ENCODE data around the gene PRDM15.
A peak's percentile ranks its signal among the peaks of the same experiment; 100 is the strongest.

PRDM15 gene

DNA sequence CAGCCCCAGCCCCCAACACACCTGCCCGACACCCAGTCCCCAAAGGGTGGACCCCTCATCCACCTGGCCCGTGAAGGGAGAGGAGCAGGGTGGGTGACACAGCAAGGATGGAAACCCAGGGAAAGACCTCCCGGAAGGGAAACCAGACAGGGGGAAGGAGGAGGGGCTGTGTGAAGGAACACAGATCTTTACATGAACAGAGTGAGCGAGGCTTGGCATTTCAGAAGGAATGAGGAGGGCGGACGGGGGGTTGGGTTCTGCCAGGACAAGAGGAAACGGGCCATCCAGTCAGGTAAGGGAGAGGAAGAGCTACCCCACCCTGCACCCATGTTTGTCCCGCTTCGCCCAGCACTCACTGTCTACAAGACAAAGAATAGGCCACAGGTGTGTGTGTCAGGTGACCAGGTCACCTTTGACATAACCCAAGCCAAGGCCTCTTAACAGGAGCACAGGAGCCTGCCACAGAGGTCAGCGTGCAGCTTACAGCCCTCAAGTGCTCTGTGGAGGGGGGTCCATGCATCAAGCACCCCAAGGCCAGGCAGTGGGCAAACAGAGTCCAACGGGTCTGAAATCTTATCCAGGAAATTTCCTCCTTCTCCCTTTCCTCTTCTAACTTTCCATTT, 18.0 kb upstream of the PRDM15 start:
- Histone ChIP-seq H3K27ac (ENCODE audit: low read depth, low read length, severe bottlenecking) (no peak overlapping the region), H3K9me3 (ENCODE audit: control insufficient read depth, low read length) (no peaks in the 10 kb centered on the region), H3K4me3 (ENCODE audit: extremely low read depth, insufficient read depth, low read length, poor library complexity, severe bottlenecking) (no peak overlapping the region), H3K36me3 (ENCODE audit: control insufficient read depth, insufficient read depth, low read length) (no peaks in the 10 kb centered on the region), H3K4me1 (ENCODE audit: control insufficient read depth, insufficient read depth, low read length, poor library complexity, severe bottlenecking) (peaks cover 28% of the 10 kb centered on the region)
- 82 to 86% methylated on average over 6 of the region's 11 CpGs for WGBS, 2 experiments (ENCODE audit: insufficient coverage in 2 of 2)

DNA sequence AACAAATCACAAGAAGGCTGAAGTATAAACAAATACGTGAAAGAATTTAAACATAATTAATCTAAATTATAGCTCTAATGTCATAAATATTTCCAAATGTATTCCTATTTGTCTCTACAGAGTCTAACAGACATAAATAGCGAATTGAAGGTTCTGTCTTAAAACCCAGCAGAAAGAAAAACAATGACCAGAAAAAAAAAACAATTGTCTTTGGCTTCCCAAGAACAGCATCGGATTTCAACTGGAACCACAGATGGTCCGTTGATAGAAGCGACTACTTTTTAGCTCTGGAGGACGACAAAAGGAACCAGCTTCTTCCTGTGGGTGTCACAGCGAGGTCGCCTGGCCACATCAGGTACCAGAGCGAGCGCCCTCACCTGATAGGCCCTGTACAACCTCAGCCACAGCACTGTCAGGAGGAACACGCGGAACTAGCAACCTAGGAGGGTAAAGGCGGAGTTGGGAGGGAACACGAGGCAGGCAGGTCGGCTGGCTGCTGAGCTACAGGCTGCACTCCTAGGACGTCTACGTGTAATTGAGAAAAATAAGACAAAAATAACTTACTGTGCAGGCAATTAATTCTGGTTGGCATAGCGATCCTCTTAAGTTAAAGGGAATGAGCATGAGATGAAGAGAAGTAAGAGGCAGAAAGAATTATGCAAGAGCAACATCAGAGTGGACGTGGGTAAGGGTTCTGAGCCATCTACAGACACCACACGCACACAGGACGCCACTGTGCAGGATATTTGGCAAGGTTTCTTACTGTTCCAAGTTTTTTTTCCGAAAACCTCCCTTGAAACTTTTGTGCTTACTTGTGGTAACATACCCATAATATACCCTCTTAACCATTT, 16.7 kb upstream of the PRDM15 start:
- peaks cover 28% of the 10 kb centered on the region for H3K4me1 ChIP-seq (ENCODE audit: control insufficient read depth, insufficient read depth, low read length, poor library complexity, severe bottlenecking)
- H3K4me3 ChIP-seq (ENCODE audit: extremely low read depth, insufficient read depth, low read length, poor library complexity, severe bottlenecking) = no peak overlapping the region
- H3K36me3 ChIP-seq (ENCODE audit: control insufficient read depth, insufficient read depth, low read length) = no peaks in the 10 kb centered on the region
- H3K9me3 ChIP-seq (ENCODE audit: control insufficient read depth, low read length) = no peaks in the 10 kb centered on the region
- WGBS, 2 experiments (ENCODE audit: insufficient coverage in 2 of 2) = 87 to 92% methylated on average over 18 to 20 of the region's 22 CpGs
- H3K27ac ChIP-seq (ENCODE audit: low read depth, low read length, severe bottlenecking) = no peak overlapping the region

DNA sequence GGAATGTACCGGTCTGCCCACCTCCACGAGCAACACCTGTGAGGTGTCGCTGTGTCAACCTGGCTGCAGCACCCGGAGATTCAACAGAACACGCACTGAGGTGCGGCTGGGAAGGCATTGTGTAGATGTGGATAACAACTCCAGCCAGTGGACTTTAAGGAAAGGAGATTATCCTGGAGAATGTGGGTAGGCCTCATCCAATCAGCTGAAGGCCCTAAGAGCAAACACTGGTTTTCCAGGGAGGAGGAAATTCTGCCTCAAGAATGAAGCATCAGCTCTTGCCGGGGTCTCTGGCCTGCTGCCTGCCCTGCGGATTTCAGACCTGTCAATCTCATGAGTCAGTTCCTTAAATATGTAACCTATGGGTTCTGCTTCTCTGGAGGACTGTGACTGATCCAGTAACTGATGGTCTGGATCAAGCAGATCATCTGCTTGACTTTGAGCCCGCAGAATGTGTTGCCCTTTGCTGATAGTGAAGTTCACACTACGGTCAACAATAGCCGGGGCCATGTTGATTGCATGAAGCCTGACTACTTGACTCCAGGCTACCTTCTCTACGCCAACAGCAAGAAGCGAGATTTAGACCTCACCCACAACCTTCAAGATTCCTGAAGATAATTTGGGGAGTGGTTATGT, 15.9 kb upstream of the PRDM15 start:
- 89 to 95% methylated on average over 11 of the region's 13 CpGs for WGBS, 2 experiments (ENCODE audit: insufficient coverage in 2 of 2)
- Histone ChIP-seq H3K4me3 (ENCODE audit: extremely low read depth, insufficient read depth, low read length, poor library complexity, severe bottlenecking) (no peak overlapping the region), H3K9me3 (ENCODE audit: control insufficient read depth, low read length) (no peaks in the 10 kb centered on the region), H3K27ac (ENCODE audit: low read depth, low read length, severe bottlenecking) (peak overlapping the region; percentile 60), H3K36me3 (ENCODE audit: control insufficient read depth, insufficient read depth, low read length) (no peaks in the 10 kb centered on the region), H3K4me1 (ENCODE audit: control insufficient read depth, insufficient read depth, low read length, poor library complexity, severe bottlenecking) (peaks cover 28% of the 10 kb centered on the region)

DNA sequence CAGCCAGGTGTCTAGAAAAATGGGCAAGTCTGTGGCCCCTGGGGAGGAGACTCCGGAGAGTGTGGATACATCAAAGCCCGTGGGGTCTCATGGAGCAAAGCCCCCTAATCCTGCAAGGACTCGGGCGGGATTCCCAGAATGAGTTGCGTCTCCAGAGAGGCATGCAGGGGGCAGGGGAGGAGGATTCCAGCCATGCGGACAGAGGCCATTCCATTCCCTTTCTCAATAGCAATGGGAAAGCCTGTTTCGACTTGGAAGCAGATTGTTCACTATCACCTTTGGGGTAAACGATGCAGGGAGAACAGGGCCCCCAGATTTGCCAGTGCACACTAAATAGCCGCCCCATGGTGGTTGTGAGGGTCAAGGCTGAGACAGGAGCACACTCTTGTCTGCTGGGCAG, 15.4 kb upstream of the PRDM15 start:
- Histone ChIP-seq H3K36me3 (ENCODE audit: control insufficient read depth, insufficient read depth, low read length) (no peaks in the 10 kb centered on the region), H3K27ac (ENCODE audit: low read depth, low read length, severe bottlenecking) (peak overlapping the region; percentile 60), H3K4me1 (ENCODE audit: control insufficient read depth, insufficient read depth, low read length, poor library complexity, severe bottlenecking) (peaks cover 28% of the 10 kb centered on the region), H3K4me3 (ENCODE audit: extremely low read depth, insufficient read depth, low read length, poor library complexity, severe bottlenecking) (no peak overlapping the region), H3K9me3 (ENCODE audit: control insufficient read depth, low read length) (no peaks in the 10 kb centered on the region)
- WGBS, 2 experiments (ENCODE audit: insufficient coverage in 2 of 2) = 86 to 90% methylated on average over 5 to 8 of the region's 9 CpGs

DNA sequence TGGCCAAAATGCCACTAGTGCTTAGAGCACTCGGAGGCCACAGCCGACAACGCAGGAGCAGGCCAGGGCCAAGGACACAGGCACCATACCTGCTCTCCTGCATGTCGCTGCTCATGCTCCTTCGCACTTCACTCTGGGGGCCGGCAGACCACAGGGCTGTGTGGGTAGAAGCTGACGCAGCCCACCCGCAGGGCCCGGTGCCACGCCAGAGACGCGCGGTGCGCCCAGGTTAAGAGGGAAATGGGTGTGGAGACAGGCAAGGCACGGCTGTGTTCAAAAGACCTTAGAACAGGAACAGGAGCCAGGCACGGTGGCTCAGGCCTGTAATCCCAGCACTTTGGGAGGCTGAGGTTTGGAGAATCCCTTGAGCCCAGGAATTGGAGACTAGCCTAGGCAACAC, 13.6 kb upstream of the PRDM15 start:
- Histone ChIP-seq H3K4me3 (ENCODE audit: extremely low read depth, insufficient read depth, low read length, poor library complexity, severe bottlenecking) (no peak overlapping the region), H3K27ac (ENCODE audit: low read depth, low read length, severe bottlenecking) (no peak overlapping the region), H3K9me3 (ENCODE audit: control insufficient read depth, low read length) (no peaks in the 10 kb centered on the region), H3K4me1 (ENCODE audit: control insufficient read depth, insufficient read depth, low read length, poor library complexity, severe bottlenecking) (peaks cover 28% of the 10 kb centered on the region), H3K36me3 (ENCODE audit: control insufficient read depth, insufficient read depth, low read length) (no peaks in the 10 kb centered on the region)
- 92 to 96% methylated on average over 15 of the region's 16 CpGs for whole genome bisulfite sequencing, 2 experiments (ENCODE audit: insufficient coverage in 2 of 2)

DNA sequence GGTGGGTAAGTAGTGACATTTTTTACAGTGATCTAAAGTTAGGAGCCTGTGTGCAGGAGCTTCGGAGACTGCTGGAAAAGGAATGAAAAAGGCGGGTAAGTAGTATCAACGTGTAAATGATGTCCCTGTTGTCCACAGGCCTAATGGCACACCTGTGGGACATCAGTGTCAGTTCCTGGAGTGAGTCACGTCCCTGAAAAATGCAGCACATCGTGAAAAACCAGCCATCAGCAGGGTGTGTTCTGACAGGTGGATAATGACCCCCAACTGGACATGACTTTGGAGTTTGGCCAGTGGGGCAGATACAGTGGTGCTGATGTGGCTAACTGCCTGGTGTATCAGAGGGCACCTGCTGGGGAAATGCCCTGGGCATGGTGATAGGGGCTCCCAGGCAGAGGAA, 12.0 kb upstream of the PRDM15 start:
- Histone ChIP-seq H3K4me1 (ENCODE audit: control insufficient read depth, insufficient read depth, low read length, poor library complexity, severe bottlenecking) (peaks cover 17% of the 10 kb centered on the region), H3K4me3 (ENCODE audit: extremely low read depth, insufficient read depth, low read length, poor library complexity, severe bottlenecking) (no peak overlapping the region), H3K36me3 (ENCODE audit: control insufficient read depth, insufficient read depth, low read length) (no peaks in the 10 kb centered on the region), H3K9me3 (ENCODE audit: control insufficient read depth, low read length) (no peaks in the 10 kb centered on the region), H3K27ac (ENCODE audit: low read depth, low read length, severe bottlenecking) (no peak overlapping the region)
- WGBS, 2 experiments (ENCODE audit: insufficient coverage in 2 of 2) = 78 to 90% methylated on average over 5 of the region's 5 CpGs

DNA sequence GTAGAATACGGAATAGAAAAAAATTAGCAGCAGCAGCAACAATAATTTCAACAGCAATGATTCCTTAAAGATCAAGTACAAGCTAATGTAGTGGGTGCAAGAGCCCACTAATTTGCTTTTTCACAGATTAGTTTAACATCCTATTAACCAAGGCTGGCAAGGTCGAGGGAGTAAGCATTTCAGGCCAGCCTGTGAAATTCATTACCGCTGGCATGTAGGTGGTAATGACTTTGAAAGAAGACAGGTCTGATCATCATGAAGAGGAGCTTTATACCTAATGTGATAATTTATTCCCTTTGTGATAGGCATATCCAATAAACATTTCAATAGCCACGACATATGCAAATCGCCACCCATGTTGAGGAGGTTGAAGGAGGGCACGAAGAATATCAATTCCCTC, 11.2 kb upstream of the PRDM15 start:
- Histone ChIP-seq H3K4me3 (ENCODE audit: extremely low read depth, insufficient read depth, low read length, poor library complexity, severe bottlenecking) (no peak overlapping the region), H3K4me1 (ENCODE audit: control insufficient read depth, insufficient read depth, low read length, poor library complexity, severe bottlenecking) (peaks cover 9% of the 10 kb centered on the region), H3K36me3 (ENCODE audit: control insufficient read depth, insufficient read depth, low read length) (no peaks in the 10 kb centered on the region), H3K27ac (ENCODE audit: low read depth, low read length, severe bottlenecking) (no peak overlapping the region), H3K9me3 (ENCODE audit: control insufficient read depth, low read length) (no peaks in the 10 kb centered on the region)
- WGBS, 2 experiments (ENCODE audit: insufficient coverage in 2 of 2) = 83% methylated on average over 1 of the region's 6 CpGs; no CpG with 5 or more reads in 1 of the 2 experiments

DNA sequence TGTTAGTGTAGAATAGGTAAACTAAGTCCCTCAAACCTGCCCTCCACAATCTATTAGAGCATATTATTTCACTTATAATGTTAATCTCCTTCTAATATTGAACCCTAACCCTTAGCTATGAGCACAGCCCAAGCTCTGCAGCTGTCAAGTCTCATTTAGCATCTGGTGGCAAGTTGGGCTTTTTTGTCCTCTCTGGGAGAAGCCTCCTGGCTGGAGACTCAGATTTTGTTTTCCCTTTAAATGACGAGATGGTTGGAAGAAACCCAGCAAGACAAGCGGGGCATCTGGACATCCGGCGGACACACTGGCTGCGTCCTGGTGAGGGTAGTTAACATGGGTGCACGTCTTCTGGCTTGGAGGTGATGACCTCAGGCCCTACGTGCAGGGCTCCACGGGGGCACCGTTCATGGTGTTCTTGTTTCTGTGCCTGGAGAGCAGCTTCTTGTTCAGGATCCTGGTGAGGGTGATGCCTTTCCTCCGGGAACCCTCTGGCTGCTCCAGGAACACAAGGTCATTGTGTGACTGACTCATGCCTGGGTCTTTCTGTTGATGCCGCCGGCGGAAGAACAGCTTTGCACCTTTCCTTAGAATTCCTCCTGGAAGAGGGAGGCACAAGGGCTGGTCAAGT, 9.7 kb upstream of the PRDM15 start:
- Histone ChIP-seq H3K4me3 (ENCODE audit: extremely low read depth, insufficient read depth, low read length, poor library complexity, severe bottlenecking) (no peak overlapping the region), H3K27ac (ENCODE audit: low read depth, low read length, severe bottlenecking) (no peak overlapping the region), H3K9me3 (ENCODE audit: control insufficient read depth, low read length) (no peaks in the 10 kb centered on the region), H3K4me1 (ENCODE audit: control insufficient read depth, insufficient read depth, low read length, poor library complexity, severe bottlenecking) (no peaks in the 10 kb centered on the region), H3K36me3 (ENCODE audit: control insufficient read depth, insufficient read depth, low read length) (no peaks in the 10 kb centered on the region)
- WGBS, 2 experiments (ENCODE audit: insufficient coverage in 2 of 2) = 88 to 93% methylated on average over 12 to 13 of the region's 13 CpGs

DNA sequence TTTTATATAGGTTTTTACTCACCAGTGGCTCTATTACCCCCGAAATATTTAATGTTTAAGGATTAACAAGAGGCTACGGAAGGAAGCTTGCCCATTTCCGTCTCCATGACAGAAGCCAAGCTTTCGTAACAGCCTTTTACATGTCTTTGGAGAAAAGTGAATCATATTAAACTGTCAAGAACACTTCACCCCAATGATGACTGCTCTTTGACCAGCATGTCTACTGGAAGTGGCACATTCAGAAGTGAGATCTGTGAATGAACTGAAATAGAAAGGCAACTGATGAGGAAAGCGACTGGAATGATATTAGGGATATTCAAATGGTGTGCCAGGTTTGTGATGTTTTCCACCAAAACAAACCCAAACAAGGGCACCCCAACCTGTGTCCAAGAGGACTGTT, 8.5 kb upstream of the PRDM15 start:
- Histone ChIP-seq H3K27ac (ENCODE audit: low read depth, low read length, severe bottlenecking) (no peak overlapping the region), H3K4me1 (ENCODE audit: control insufficient read depth, insufficient read depth, low read length, poor library complexity, severe bottlenecking) (no peaks in the 10 kb centered on the region), H3K4me3 (ENCODE audit: extremely low read depth, insufficient read depth, low read length, poor library complexity, severe bottlenecking) (no peak overlapping the region), H3K36me3 (ENCODE audit: control insufficient read depth, insufficient read depth, low read length) (no peaks in the 10 kb centered on the region), H3K9me3 (ENCODE audit: control insufficient read depth, low read length) (no peaks in the 10 kb centered on the region)
- WGBS, 2 experiments (ENCODE audit: insufficient coverage in 2 of 2) = 96 to 100% methylated on average over 1 to 3 of the region's 5 CpGs

DNA sequence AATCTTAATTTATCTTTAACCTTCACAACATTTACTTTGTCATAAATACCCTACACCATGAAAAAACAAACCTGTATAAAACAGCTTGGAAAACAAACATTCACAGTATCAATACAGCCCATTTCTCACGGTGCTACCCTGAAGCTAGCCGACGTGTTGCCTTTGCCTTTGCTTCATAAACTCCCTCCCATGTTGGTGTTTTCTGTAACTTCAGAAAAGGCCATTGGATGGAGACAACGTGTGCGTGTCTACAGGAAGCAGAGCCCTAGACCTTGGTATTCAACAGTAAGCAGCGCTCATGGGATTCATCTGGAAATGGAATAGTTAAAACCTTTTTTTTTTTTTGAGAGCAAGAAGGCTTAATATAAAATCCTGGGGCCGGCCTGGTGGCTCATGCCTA, 7.2 kb upstream of the PRDM15 start:
- Histone ChIP-seq H3K4me3 (ENCODE audit: extremely low read depth, insufficient read depth, low read length, poor library complexity, severe bottlenecking) (no peak overlapping the region), H3K9me3 (ENCODE audit: control insufficient read depth, low read length) (no peaks in the 10 kb centered on the region), H3K4me1 (ENCODE audit: control insufficient read depth, insufficient read depth, low read length, poor library complexity, severe bottlenecking) (no peaks in the 10 kb centered on the region), H3K27ac (ENCODE audit: low read depth, low read length, severe bottlenecking) (no peak overlapping the region), H3K36me3 (ENCODE audit: control insufficient read depth, insufficient read depth, low read length) (no peaks in the 10 kb centered on the region)
- WGBS, 2 experiments (ENCODE audit: insufficient coverage in 2 of 2) = 81 to 86% methylated on average over 6 to 7 of the region's 7 CpGs

Data from mesodermal cell (in vitro differentiated cells).